ENCODE results near the gene KRTAP4-5.

- TF ChIP-seq CTCF (IDR thresholded peaks at IDR 0.05; ENCODE audit: low read depth, low read length) (no peak), EZH2phosphoT487 (IDR thresholded peaks at IDR 0.05; ENCODE audit: low read depth) (no peak)
These were observed 4.4 kb downstream of the KRTAP4-5 start for GRCh38 chr17:41145261-41145660.
